Activated CD8-positive, alpha-beta memory T cell treated with anti-CD3 and anti-CD28 coated beads, Interleukin-2, amount 10 ng/mL, durations not matched to agents 7 days and 5 days (primary cell): Measurements from ENCODE around the gene FAM149B1. TPM values are rescaled to one million over a fixed set of nuclear protein-coding genes. Genes with fewer than 3 reads are reported as not detected.

Experiments used
- ATAC-seq: fragments of 150-1000 bp; cut with Tn5 transposase; one replicate; pipeline ENCODE4 v1.10.0; 2021; ENCODE audit warnings: moderate library complexity
- CTCF ChIA-PET: fragments of 350-600 bp; sonication (Branson Sonifier 250); formaldehyde crosslinking; loops from one replicate; lab custom pipeline; 2021; ENCODE audit warnings: antibody characterized with exemption; lab: Charles Lee
- DNase-seq: peaks from one replicate; pipeline ENCODE4 v3.0.0-alpha.2; 2020
- H3K27ac Mint-ChIP-seq: one replicate; pipeline ENCODE4 v1.8.0; 2021; ENCODE audit warnings: mild to moderate bottlenecking, mixed read lengths
- H3K27me3 Mint-ChIP-seq: one replicate; pipeline ENCODE4 v1.8.0; 2021; ENCODE audit warnings: mixed read lengths
- H3K36me3 Mint-ChIP-seq: one replicate; pipeline ENCODE4 v1.8.0; 2021; ENCODE audit warnings: mild to moderate bottlenecking, mixed read lengths
- H3K4me1 Mint-ChIP-seq: one replicate; pipeline ENCODE4 v1.8.0; 2021; ENCODE audit warnings: mixed read lengths
- H3K4me3 Mint-ChIP-seq: one replicate; pipeline ENCODE4 v1.8.0; 2021; ENCODE audit warnings: mild to moderate bottlenecking, moderate library complexity, mixed read lengths
- H3K9me3 Mint-ChIP-seq: one replicate; pipeline ENCODE4 v1.8.0; 2022; ENCODE audit warnings: low read depth, mixed read lengths
- total RNA-seq, 2 experiments: library from RNA; stranded (reverse); gene quantifications; one replicate each; pipeline ENCODE4 v1.2.3, GENCODE V29; 2021

Gene FAM149B1
- total RNA-seq, 2 experiments from 2014 or later, result 13.4 to 14.7 TPM

GRCh38 chr10:73281097-73281496, 113.2 kb downstream of the FAM149B1 start:
- peaks cover 11% of the 10 kb centered on the region for H3K27me3 Mint-ChIP-seq
- no peaks in the 10 kb centered on the region for H3K4me1 Mint-ChIP-seq
- no peak for DNase-seq
- no peak overlapping the region for H3K4me3 Mint-ChIP-seq
- H3K27ac Mint-ChIP-seq, result no peak overlapping the region
- CTCF ChIA-PET, result no interaction called here
- H3K9me3 Mint-ChIP-seq, result no peaks in the 10 kb centered on the region
- H3K36me3 Mint-ChIP-seq, result no peaks in the 10 kb centered on the region
- no peak for ATAC-seq

DNA sequence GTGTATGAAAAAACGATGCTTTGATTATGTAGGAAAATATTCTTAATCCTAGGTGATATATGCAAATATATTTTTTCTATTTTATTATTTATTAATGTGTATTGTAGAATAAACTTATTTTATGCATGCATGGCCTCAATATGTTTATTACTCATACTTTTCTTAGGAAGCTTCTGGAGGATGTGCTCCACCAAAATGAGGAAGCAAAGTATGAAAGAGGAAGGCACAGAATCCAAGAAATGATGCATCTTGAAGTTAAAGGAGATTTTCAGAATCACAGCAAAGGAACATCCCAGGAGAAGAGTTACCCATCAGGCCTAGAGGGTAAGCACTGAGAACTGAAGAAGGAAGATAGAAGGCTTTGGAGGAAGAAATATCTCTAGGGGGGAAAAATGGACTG, 119.5 kb downstream of the FAM149B1 start:
- H3K27ac Mint-ChIP-seq, result no peak overlapping the region
- peaks cover 6% of the 10 kb centered on the region for H3K9me3 Mint-ChIP-seq
- ATAC-seq, result no peak
- no peak for DNase-seq
- H3K4me1 Mint-ChIP-seq, result no peaks in the 10 kb centered on the region
- H3K36me3 Mint-ChIP-seq, result peaks cover 1% of the 10 kb centered on the region
- CTCF ChIA-PET, result no interaction called here
- no peaks in the 10 kb centered on the region for H3K27me3 Mint-ChIP-seq
- H3K4me3 Mint-ChIP-seq, result no peak overlapping the region

- H3K4me1 Mint-ChIP-seq, result no peaks in the 10 kb centered on the region
- H3K27ac Mint-ChIP-seq, result no peak overlapping the region
- CTCF ChIA-PET, result no interaction called here
Measured at GRCh38 chr10:73289958-73290357, 122.0 kb downstream of the FAM149B1 start.

GRCh38 chr10:73293461-73293860, 125.5 kb downstream of the FAM149B1 start:
- DNase-seq, result no peak
- Mint-ChIP-seq H3K27ac (no peak overlapping the region), H3K9me3 (peaks cover 6% of the 10 kb centered on the region), H3K4me3 (no peak overlapping the region), H3K27me3 (peaks cover 4% of the 10 kb centered on the region), H3K36me3 (peaks cover 3% of the 10 kb centered on the region), H3K4me1 (peaks cover 10% of the 10 kb centered on the region)
- CTCF ChIA-PET, result no interaction called here
- ATAC-seq, result no peak

More at GRCh38 chr10:73289958-73290357, 122.0 kb downstream of the FAM149B1 start:
- Mint-ChIP-seq H3K9me3 (peaks cover 6% of the 10 kb centered on the region), H3K36me3 (peaks cover 3% of the 10 kb centered on the region), H3K4me3 (no peak overlapping the region), H3K27me3 (no peaks in the 10 kb centered on the region)
- no peak for ATAC-seq
- DNase-seq, result no peak

Other genes starting within 250 kb of the FAM149B1 start
- not detected for gene PLA2G12B, start 213.3 kb upstream of the FAM149B1 start, total RNA-seq
- 10 to 100 TPM; 29.8 to 30.5 TPM for gene P4HA1, start 71.3 kb upstream of the FAM149B1 start, total RNA-seq
- 1 to 10 TPM; 1.2 TPM for gene NUDT13, start 57.7 kb upstream of the FAM149B1 start, total RNA-seq
- 10 to 100 TPM; 26.7 to 30.5 TPM for gene ECD, start 111 bp upstream of the FAM149B1 start, total RNA-seq
- 10 to 100 TPM; 63.5 to 65.1 TPM for gene DNAJC9, start 79.1 kb downstream of the FAM149B1 start, total RNA-seq
- gene MRPS16, start 84.5 kb downstream of the FAM149B1 start, total RNA-seq, result 100 to 1,000 TPM in 1 of 2 experiments, 10 to 100 TPM in 1; 79.2 to 110 TPM
- gene CFAP70, start 190.7 kb downstream of the FAM149B1 start, total RNA-seq, result under 1 TPM; 0.38 to 0.80 TPM
- 100 to 1,000 TPM in 1 of 2 experiments, 10 to 100 TPM in 1; 80.4 to 113 TPM for gene ANXA7, start 245.9 kb downstream of the FAM149B1 start, total RNA-seq